KOPT-K1 (cell line): Measurements from ENCODE around the gene ITPRID1.

Experiments
- H3K27ac ChIP-seq: fragments of 200-600 bp; sonication (generic); 2 replicates; pipeline ENCODE4 v1.5.1; 2016; ENCODE audit warnings: antibody characterized with exemption, mild to moderate bottlenecking, low read depth, low read length; ENCODE audit not compliant: poor library complexity, severe bottlenecking
- H3K36me3 ChIP-seq: fragments of 200-600 bp; sonication (generic); 2 replicates; pipeline ENCODE4 v1.5.1; 2017; ENCODE audit warnings: antibody characterized with exemption, mild to moderate bottlenecking, low read length, moderate library complexity; ENCODE audit not compliant: insufficient read depth
- H3K9me3 ChIP-seq: fragments of 200-600 bp; sonication (generic); 2 replicates; pipeline ENCODE4 v1.5.1; 2017; ENCODE audit warnings: antibody characterized with exemption, low read length, mild to moderate bottlenecking; ENCODE audit not compliant: insufficient read depth, poor library complexity, severe bottlenecking

The ITPRID1 gene

GRCh38 chr7:31687024-31687748, 173.3 kb downstream of the ITPRID1 start, which contains the start of gene PPP1R17:
Gene PPP1R17, plus strand, starts transcription at chr7:31687215. Its CDS starts 5,227 bp downstream, at chr7:31692442.
- Histone ChIP-seq H3K27ac (no peak within 1 kb of the TSS), H3K36me3 (no peaks in the 10 kb centered on the region), H3K9me3 (no peaks in the 10 kb centered on the region)

GRCh38 chr7:31688372-31688771, 174.5 kb downstream of the ITPRID1 start:
- Histone ChIP-seq H3K36me3 (no peaks in the 10 kb centered on the region), H3K9me3 (no peaks in the 10 kb centered on the region), H3K27ac (no peak overlapping the region)

GRCh38 chr7:31688996-31689395, 175.1 kb downstream of the ITPRID1 start:
- Histone ChIP-seq H3K9me3 (no peaks in the 10 kb centered on the region), H3K27ac (no peak overlapping the region), H3K36me3 (no peaks in the 10 kb centered on the region)

GRCh38 chr7:31690935-31691334, 177.0 kb downstream of the ITPRID1 start:
- H3K36me3 ChIP-seq: no peaks in the 10 kb centered on the region
- no peaks in the 10 kb centered on the region for H3K9me3 ChIP-seq
- no peak overlapping the region for H3K27ac ChIP-seq

DNA sequence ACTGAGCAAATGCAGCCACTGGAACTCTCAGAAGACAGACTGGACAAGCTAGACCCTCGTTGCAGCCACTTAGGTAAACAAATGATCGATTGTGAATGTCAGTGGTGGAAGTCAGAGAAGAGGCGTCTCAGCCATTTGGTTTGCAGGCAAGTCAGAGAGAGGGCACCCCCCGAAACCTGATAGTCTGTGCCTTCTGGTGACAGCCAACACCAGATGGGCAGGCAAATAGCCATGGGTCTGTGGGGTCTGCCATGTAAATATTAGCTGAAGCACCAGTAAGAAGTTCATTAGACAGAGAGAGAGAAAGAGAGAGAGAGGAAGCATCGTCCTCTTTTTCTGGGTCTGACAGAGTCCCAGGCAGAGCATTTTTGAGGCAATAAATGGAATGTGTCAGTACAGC, 178.6 kb downstream of the ITPRID1 start:
- no peak overlapping the region for H3K27ac ChIP-seq
- H3K36me3 ChIP-seq: no peaks in the 10 kb centered on the region
- no peaks in the 10 kb centered on the region for H3K9me3 ChIP-seq

DNA sequence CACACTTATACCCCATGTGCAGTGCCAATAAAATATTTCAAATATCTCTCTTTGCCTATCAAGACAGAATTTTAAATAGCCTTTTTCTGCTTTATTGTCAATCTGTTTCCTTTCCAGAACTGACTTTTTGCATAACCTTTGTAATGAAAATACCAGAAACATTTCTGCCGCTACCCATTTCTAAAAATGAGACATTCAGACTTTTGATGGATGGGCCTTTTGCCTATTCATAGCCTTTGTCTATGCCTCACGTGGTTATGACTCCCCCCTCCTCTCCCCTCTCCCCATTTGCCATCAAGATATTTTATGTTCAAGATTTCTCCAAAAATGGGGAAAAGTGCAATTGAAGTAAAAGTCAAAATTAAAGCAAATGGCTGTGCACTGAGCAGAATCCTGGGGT, 179.0 kb downstream of the ITPRID1 start:
- no peaks in the 10 kb centered on the region for H3K36me3 ChIP-seq
- no peaks in the 10 kb centered on the region for H3K9me3 ChIP-seq
- no peak overlapping the region for H3K27ac ChIP-seq

GRCh38 chr7:31695859-31696614, 182.1 kb downstream of the ITPRID1 start:
- no peaks in the 10 kb centered on the region for H3K9me3 ChIP-seq
- H3K27ac ChIP-seq: no peak overlapping the region
- no peaks in the 10 kb centered on the region for H3K36me3 ChIP-seq

DNA sequence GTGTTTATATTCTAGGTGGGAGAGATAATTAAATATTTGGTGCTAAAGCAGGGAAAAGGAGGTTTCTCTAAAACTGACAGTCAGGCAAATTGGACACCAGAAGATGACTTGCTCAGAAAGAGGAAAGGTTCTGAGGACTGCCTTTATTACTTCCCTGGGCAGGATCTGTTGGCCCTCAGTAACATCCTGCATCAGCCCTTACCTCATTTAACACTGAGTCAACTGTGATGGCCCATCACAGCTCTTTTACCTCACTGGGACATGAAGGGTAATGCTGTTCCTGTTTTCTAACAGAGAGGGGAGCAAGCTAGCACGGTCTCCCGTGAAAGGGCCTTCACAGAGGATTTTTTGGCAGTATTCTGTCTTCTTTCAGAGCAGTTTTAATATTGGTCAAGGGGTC, 185.2 kb downstream of the ITPRID1 start:
- Histone ChIP-seq H3K9me3 (no peaks in the 10 kb centered on the region), H3K27ac (no peak overlapping the region), H3K36me3 (no peaks in the 10 kb centered on the region)

DNA sequence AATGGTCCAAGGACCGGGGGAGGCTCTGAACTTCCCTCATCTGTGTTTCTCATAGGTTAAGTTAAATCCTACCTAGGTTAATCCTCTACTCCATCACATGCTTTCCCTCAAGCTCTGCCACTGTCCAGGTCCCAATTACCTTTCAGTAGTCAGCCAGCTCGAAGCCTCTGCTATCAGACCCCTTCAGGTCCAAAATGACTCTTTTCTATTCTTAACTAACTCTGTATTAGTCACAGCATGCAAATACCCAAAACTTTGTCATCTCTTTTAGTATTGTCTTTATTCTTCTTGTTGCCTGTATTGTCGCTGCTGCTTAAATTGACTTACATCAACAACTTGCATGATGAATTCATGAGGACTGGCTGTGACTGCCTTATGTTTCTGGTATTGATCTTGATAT, 188.5 kb downstream of the ITPRID1 start:
- Histone ChIP-seq H3K36me3 (no peaks in the 10 kb centered on the region), H3K9me3 (no peaks in the 10 kb centered on the region), H3K27ac (no peak overlapping the region)

DNA sequence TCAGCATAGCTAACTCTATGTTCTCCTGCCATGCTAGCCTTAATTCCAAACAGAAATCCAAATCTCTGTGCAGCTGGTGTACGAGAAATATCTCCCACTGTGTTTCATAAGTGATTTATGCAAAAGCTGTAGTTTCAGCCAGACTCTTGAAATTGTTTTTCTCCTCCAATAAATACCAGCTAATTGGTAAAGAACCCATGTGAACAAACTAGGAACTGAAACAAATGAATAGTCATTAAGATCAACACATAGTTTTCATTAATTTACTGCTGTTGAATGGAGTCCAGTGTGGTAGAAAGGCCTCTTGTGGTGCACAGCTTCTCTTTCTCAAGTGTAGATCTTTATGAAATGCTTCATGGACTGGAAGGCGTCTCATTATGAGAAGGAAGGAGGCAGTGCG, 191.5 kb downstream of the ITPRID1 start:
- Histone ChIP-seq H3K27ac (no peak overlapping the region), H3K9me3 (no peaks in the 10 kb centered on the region), H3K36me3 (no peaks in the 10 kb centered on the region)

DNA sequence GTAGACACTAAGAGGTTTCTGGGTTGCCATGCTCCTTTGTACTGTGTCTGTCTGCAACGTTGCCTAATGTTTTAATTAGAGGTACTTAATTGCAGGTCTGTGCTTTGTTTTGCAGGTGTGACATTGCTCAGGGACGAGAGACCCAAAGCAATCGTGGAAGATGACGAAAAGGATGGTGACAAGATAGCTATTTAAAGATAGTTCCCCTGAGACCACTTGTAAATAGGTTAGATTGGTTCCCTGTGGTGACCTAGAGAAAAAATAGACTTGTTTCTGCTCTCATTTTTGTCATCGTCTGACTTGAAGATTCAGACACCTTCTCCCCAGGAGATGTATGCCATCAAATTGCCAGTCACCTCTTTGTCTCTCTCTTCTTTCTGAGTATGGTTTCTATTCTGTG, 193.2 kb downstream of the ITPRID1 start:
- Histone ChIP-seq H3K27ac (no peak overlapping the region), H3K9me3 (no peaks in the 10 kb centered on the region), H3K36me3 (no peaks in the 10 kb centered on the region)
